Fibroblast of the conjunctiva (primary cell): Measurements from ENCODE around the gene NOXA1.

Experiments used
- DNase-seq: peaks from one replicate; pipeline ENCODE4 v3.0.0-alpha.2; 2010; ENCODE audit warnings: low read depth

NOXA1 gene

GRCh38 chr9:137454597-137455358, 31.6 kb downstream of the NOXA1 start:
- DNase-seq: no peak

DNA sequence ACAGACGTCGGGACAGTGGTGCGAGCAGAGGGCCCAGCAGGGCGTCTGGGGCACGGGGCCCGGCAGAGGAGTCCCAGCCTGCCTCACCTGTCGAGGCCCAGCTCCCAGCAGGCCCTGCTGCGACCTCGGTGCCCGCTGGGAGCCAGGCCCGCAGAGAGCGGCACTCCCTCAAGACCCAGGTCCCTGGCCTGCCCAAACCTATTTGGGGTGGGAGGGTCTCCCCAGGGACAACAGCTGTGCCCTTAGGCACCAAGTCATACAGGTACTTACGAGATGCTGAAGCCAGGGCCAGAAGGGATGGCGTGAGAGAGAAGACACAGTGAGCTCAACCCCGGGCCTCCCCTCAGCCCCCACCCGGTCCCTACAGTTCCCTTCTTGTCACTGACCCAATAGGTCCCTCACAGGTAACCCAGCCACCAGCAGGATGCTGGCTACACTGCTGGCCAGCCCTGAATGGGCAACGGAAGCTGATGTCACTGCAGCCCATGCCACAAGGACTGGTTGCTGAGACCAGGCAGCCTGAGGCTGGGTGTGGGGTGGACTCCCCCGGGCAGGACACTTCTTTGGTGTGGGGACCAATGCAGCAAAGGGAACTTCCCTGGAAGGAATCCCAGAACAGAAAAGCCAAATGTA, 32.3 kb downstream of the NOXA1 start:
- no peak for DNase-seq

- peak; percentile 74 for DNase-seq
Measured at GRCh38 chr9:137456061-137456863, 33.1 kb downstream of the NOXA1 start.

DNA sequence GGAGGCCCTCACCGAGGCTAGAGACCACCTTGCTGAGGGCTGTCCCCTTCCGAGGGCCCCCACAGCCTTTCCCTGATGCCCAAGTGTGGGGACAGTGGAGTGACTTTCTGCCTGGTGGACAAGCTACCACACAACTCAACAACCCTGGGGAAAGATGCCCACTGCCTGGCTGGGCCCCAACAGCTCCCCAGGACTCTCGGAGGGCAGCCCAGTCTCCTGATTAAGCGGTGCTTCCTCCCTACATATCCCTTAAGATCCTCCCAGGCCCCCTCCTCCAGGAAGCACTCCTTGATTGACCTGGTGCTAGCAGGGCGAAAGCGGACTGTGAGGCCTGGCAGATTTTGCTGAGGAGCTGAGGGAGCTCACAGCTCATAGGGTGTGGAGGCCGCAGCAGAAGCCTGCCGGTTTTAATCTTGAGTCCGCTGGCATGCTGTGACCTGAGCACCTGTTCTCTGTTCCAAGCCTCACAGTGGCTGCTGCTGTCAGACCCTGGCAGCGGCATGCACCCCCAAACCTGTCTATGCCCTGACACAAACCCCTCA, 33.7 kb downstream of the NOXA1 start:
- no peak for DNase-seq

- no peak for DNase-seq
Measured at GRCh38 chr9:137457406-137458193, 34.4 kb downstream of the NOXA1 start.

- DNase-seq: no peak
Measured at GRCh38 chr9:137458194-137459151, 35.3 kb downstream of the NOXA1 start.

- peak; percentile 79 for DNase-seq
Measured at GRCh38 chr9:137459152-137459600, 36.0 kb downstream of the NOXA1 start, which contains the start of gene NSMF. TSS of gene NSMF (minus strand) at chr9:137459334. CDS start at chr9:137459102, 232 bp downstream.

DNA sequence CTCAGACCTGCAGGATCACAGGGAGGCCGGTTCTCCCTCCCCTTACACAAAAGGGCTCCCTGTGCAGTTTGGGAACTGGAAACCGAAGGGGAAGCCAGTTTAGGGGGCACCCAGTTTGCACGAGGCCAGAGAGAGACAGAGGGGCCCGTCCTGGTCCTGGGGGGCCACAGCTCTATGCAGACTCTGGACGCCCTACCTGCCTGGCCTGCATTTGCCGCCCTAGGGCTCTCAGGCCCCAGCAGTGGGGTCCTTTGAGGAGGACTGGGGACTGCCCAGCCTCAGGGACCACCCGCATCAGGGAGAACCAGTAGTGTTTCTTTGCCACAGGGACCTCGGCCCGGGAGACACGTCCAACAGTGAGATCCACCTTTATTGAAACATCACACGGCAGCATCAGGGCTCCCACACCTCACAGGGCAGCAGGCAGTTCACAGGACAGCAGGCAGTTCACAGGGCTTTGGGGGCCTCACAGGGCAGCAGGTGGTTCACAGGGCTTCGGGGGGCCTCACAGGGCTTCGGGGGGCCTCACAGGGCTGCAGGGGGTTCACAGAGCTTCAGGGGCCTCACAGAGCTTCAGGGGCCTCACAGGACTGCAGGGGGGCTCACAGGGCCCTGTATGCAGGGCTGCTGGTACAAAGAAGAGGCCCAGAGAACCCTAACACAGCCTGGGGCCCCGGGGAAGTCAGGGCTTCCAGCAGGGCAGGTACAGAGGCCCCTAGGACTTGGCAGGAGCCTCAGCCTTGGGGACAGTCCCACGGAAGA, 36.6 kb downstream of the NOXA1 start:
- DNase-seq: no peak

- DNase-seq: no peak
Measured at GRCh38 chr9:137460363-137461315, 37.4 kb downstream of the NOXA1 start.

GRCh38 chr9:137461316-137461662, 38.1 kb downstream of the NOXA1 start:
- no peak for DNase-seq

GRCh38 chr9:137461663-137462395, 38.6 kb downstream of the NOXA1 start:
- peak; percentile 33 for DNase-seq

- no peak for DNase-seq
Measured at GRCh38 chr9:137462396-137462985, 39.3 kb downstream of the NOXA1 start.

GRCh38 chr9:137462986-137463930, 40.1 kb downstream of the NOXA1 start:
- no peak for DNase-seq

DNA sequence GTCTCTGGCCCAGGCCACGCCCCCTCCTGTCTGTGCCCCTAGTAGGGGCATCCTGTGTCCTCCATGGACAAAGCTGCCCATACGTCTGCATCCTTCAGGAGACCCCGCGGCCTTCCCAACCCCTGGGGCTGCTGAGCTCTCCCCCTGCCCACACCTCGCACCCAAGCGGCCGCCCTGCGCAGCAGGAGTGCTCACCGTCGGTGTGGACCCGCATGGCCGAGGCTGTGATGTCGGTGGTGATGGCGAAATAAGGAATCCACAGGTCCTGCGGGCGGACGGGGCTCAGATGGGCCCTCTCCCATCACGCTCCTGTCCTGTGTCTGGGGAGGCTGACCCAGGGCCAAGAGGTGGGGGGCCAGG, 40.7 kb downstream of the NOXA1 start:
- no peak for DNase-seq

DNA sequence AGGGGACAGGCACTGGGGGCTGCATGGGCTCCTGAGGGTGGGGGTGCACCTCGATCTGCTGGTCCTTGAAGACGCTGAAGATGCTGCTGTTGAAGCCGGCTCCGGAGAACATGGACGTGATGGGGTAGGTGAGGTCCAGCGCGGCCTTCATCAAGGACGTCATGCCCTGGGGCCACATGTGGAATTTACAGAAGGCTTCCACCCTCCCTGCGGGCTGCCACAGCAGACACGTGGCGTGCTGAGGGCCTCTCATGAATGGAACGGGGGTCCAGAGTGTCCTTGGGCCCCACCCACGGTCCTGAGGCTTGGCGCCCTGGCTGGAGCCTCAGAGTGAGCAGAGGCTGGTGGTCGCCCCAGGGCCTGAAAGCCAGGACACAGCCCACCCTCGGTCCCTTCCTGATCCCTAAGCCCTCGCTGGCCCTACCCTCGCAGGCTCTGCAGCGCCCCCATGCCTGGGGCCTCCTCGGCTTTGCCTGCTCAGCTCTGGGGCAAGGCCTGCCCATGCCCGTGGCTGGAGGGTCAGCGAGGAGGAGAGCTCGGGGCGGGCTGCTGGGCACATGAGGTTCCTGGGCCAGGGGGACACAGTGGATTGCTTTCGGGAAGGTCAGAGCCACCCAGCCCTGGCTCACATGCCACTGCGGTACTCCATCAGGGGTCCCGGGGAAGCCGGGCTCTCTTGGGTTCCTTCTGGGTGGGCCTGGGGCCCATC, 41.3 kb downstream of the NOXA1 start:
- no peak for DNase-seq
